MM.1S (cell line): Measurements from ENCODE around the gene TACO1.

Source experiments
- DNase-seq: peaks from one replicate; pipeline ENCODE4 v3.0.0-alpha.2; 2015
- H2AFZ ChIP-seq: fragments of 300-600 bp; sonication (generic); 2 replicates; pipeline ENCODE4 v1.6.0; 2016; ENCODE audit warnings: antibody characterized with exemption, low read length
- H3F3A ChIP-seq: fragments of 300-600 bp; sonication (generic); 2 replicates; pipeline ENCODE4 v1.6.1; 2016; ENCODE audit warnings: mild to moderate bottlenecking, antibody characterized with exemption, low read length, moderate library complexity, mixed read lengths; ENCODE audit not compliant: insufficient read depth
- H3K27ac ChIP-seq: fragments of 300-600 bp; sonication (generic); 2 replicates; pipeline ENCODE4 v1.5.1; 2016; ENCODE audit warnings: mild to moderate bottlenecking, low read length
- H3K27me3 ChIP-seq: fragments of 300-600 bp; sonication (generic); replicated peaks from 2 replicates; pipeline ENCODE4 v1.6.0; 2016; ENCODE audit warnings: low read length; ENCODE audit not compliant: insufficient read depth
- H3K36me3 ChIP-seq: fragments of 300-600 bp; sonication (generic); replicated peaks from 2 replicates; pipeline ENCODE4 v1.6.1; 2016; ENCODE audit warnings: mild to moderate bottlenecking, low read length, mixed read lengths; ENCODE audit not compliant: insufficient read depth
- H3K4me1 ChIP-seq: fragments of 300-600 bp; sonication (generic); 2 replicates; pipeline ENCODE4 v1.6.1; 2016; ENCODE audit warnings: low read length, mixed read lengths
- H3K4me2 ChIP-seq: fragments of 300-600 bp; sonication (generic); 2 replicates; pipeline ENCODE4 v1.6.0; 2016; ENCODE audit warnings: low read depth, low read length
- H3K4me3 ChIP-seq: fragments of 300-600 bp; sonication (generic); 2 replicates; pipeline ENCODE4 v1.5.1; 2016; ENCODE audit warnings: low read length, mixed read lengths
- H3K79me2 ChIP-seq: fragments of 300-600 bp; sonication (generic); 2 replicates; pipeline ENCODE4 v1.6.1; 2016; ENCODE audit warnings: mixed run types, low read length, mixed read lengths
- H3K9ac ChIP-seq: fragments of 300-600 bp; sonication (generic); 2 replicates; pipeline ENCODE4 v1.6.1; 2016; ENCODE audit warnings: low read length, mixed read lengths
- H3K9me2 ChIP-seq: fragments of 300-600 bp; sonication (generic); replicated peaks from 2 replicates; pipeline ENCODE4 v1.6.1; 2016; ENCODE audit warnings: mild to moderate bottlenecking, low read length, mixed read lengths; ENCODE audit not compliant: insufficient read depth
- H3K9me3 ChIP-seq: fragments of 300-600 bp; sonication (generic); replicated peaks from 2 replicates; pipeline ENCODE4 v1.6.1; 2016; ENCODE audit warnings: mild to moderate bottlenecking, low read length, mixed read lengths; ENCODE audit not compliant: insufficient read depth
- H4K20me1 ChIP-seq: fragments of 300-600 bp; sonication (generic); 2 replicates; pipeline ENCODE4 v1.6.1; 2016; ENCODE audit warnings: mild to moderate bottlenecking, low read length, moderate library complexity, mixed read lengths; ENCODE audit not compliant: insufficient read depth
- EZH2 ChIP-seq: fragments of 300-600 bp; sonication (generic); optimal IDR thresholded peaks from 2 replicates; pipeline ENCODE3; 2017; ENCODE audit warnings: low read depth, mild to moderate bottlenecking, antibody characterized with exemption, low read length, mixed read lengths
- EZH2phosphoT487 ChIP-seq: fragments of 300-600 bp; sonication (generic); IDR thresholded peaks from 2 replicates; pipeline ENCODE4 v1.6.1; 2018; ENCODE audit warnings: antibody characterized with exemption, low read length
- TF ChIP-seq, protein P1 (sequence below): fragments of 300-600 bp; sonication (generic); IDR thresholded peaks from 2 replicates; pipeline ENCODE4 v1.5.1; 2016; ENCODE audit warnings: antibody characterized with exemption, low read length, mixed read lengths

Gene TACO1

DNA sequence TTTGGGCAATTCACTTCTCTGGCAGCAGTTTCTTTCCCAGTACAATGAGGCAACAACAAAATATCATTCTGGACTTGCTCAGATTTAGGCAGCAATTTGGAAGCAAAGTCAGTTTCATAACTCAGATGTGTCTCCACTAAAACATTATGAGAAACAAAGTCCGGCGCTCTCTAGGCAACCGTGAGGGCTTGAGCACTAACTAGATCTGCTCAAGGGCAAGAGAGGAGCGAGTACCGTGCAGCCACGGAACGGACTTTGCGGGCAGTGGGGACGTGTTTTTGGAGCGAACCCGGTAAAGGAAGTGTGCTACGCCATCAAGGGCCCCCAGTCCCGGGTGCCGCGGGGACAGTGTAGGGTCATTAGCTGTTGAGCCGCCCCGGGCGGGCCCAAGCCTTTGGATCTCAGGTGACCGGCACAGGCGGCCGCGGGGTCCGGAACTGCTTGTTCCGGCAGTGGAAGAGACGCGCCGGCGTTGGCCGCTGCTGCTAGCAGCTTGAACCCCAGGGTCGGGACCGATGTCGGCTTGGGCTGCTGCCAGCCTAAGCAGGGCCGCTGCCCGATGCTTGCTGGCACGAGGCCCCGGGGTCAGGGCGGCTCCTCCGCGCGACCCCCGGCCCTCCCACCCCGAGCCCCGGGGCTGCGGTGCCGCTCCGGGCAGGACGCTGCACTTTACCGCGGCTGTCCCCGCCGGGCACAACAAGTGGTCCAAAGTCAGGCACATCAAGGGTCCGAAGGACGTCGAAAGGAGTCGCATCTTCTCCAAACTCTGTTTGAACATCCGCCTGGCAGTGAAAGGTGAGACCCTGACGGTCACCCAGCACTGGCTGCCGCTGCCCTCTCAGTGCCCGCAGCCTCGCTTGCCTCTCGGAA lies at the start of gene TACO1:
TSS of gene TACO1 (plus strand) at position 327 of the 870 bp plus-strand sequence. CDS start at position 516, 189 bp downstream.
- peak within 1 kb of the TSS; percentile 98 for H2AFZ ChIP-seq

DNA sequence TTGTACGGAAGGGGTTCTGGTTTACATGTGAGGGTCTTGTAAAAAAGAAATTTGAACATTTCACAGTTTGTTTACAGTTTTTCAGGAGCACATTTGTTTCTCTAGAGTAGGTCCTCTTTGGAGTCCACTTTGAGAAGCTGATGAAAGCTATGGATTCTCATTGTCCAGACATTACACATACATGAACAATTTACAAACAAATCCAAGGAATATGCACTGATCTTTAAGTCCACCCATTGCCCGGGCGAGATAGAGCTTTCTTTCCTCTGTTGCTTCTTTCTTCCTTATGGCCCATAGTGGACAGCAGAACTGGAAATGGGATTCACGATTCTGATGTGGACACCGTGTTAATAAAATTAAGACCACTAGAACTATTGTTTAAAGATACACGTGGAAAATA lies 48.5 kb upstream of the TACO1 start:
- Histone ChIP-seq H2AFZ (no peak overlapping the region), H3K79me2 (peaks cover 68% of the 10 kb centered on the region), H3K9me2 (no peaks in the 10 kb centered on the region), H3F3A (peaks cover 13% of the 10 kb centered on the region; the same call in 1 of the 2 replicates), H3K9ac (peak overlapping the region; percentile 15; the same call in 1 of the 2 replicates), H3K4me3 (peak overlapping the region; percentile 26), H4K20me1 (peaks cover 19% of the 10 kb centered on the region), H3K36me3 (no peaks in the 10 kb centered on the region), H3K4me1 (peaks cover 13% of the 10 kb centered on the region; the same call in 1 of the 2 replicates), H3K27ac (no peak overlapping the region), H3K9me3 (no peaks in the 10 kb centered on the region), H3K27me3 (no peaks in the 10 kb centered on the region), H3K4me2 (peak overlapping the region; percentile 62)
- DNase-seq, result no peak
- TF ChIP-seq EZH2, result no peak
- TF ChIP-seq, protein P1, sequence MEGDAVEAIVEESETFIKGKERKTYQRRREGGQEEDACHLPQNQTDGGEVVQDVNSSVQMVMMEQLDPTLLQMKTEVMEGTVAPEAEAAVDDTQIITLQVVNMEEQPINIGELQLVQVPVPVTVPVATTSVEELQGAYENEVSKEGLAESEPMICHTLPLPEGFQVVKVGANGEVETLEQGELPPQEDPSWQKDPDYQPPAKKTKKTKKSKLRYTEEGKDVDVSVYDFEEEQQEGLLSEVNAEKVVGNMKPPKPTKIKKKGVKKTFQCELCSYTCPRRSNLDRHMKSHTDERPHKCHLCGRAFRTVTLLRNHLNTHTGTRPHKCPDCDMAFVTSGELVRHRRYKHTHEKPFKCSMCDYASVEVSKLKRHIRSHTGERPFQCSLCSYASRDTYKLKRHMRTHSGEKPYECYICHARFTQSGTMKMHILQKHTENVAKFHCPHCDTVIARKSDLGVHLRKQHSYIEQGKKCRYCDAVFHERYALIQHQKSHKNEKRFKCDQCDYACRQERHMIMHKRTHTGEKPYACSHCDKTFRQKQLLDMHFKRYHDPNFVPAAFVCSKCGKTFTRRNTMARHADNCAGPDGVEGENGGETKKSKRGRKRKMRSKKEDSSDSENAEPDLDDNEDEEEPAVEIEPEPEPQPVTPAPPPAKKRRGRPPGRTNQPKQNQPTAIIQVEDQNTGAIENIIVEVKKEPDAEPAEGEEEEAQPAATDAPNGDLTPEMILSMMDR, result no peak
- no peak for TF ChIP-seq EZH2phosphoT487

More for the DNA sequence above, at the start of gene TACO1:
- Histone ChIP-seq H3K79me2 (peaks cover 15% of the 10 kb centered on the region), H3K9me3 (no peaks in the 10 kb centered on the region), H3K4me3 (peak within 1 kb of the TSS; percentile 86), H3K27me3 (no peaks in the 10 kb centered on the region), H3K4me1 (no peaks in the 10 kb centered on the region), H3K27ac (peak within 1 kb of the TSS; percentile 14; the same call in 1 of the 2 replicates), H3K9me2 (no peaks in the 10 kb centered on the region), H3F3A (peaks cover 4% of the 10 kb centered on the region; the same call in 1 of the 2 replicates), H3K36me3 (no peaks in the 10 kb centered on the region; the same call in 1 of the 2 replicates), H3K9ac (peak within 1 kb of the TSS; percentile 91), H4K20me1 (no peaks in the 10 kb centered on the region), H3K4me2 (peak within 1 kb of the TSS; percentile 94)
- TF ChIP-seq, protein P1, result no peak
- no peak for TF ChIP-seq EZH2phosphoT487
- TF ChIP-seq EZH2, result no peak
- peak; percentile 78 for DNase-seq

DNA sequence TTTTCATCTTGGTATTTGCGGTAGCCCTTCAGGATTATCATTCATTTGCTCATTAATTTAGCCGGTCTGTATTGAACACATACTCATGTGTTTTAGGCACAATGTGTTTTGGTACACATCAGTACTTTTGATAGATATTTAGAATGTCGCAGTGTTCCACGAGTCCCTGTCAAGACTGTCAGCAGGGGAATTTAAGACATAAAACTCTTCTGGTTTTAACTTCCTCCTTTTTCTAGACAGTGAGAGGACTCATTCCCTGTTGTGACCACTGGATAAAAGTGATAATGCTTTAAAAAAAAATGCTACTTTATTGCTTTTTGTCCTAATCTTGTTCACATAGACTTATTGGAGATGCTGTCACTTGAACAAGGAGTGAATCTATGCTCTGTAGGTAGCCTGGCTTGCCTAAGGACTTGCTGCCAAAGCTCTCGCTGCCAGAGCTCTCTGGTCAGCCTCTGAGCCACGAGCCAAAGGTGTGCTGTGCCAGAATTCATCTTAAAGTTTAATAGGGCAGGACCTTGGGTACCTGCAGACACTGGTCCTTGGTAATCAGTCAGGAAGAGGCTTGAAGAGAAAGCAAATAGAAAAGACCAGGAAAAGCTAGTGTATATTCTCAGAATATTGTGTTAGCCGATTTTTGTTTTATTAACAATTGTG lies 45.1 kb upstream of the TACO1 start:
- Histone ChIP-seq H3K4me2 (no peak overlapping the region), H3K27ac (no peak overlapping the region), H3K4me3 (no peak overlapping the region), H3K4me1 (peaks cover 13% of the 10 kb centered on the region; the same call in 1 of the 2 replicates), H3K27me3 (no peaks in the 10 kb centered on the region), H4K20me1 (peaks cover 24% of the 10 kb centered on the region), H3K9me2 (no peaks in the 10 kb centered on the region), H3F3A (peaks cover 5% of the 10 kb centered on the region; the same call in 1 of the 2 replicates), H3K79me2 (peaks cover 96% of the 10 kb centered on the region), H3K9ac (no peak overlapping the region), H3K36me3 (no peaks in the 10 kb centered on the region), H2AFZ (no peak overlapping the region), H3K9me3 (no peaks in the 10 kb centered on the region)
- TF ChIP-seq EZH2, result no peak
- DNase-seq, result no peak
